HG03280 (cell line): Measurements from ENCODE around the gene HBQ1.
A peak's percentile ranks its signal among the peaks of the same experiment; 100 is the strongest.
"Not testable (repeated sequence)": the region's sequence is repeated elsewhere in the genome, so short reads cannot be mapped to it uniquely, and the experiment has no call there.

Experiments
- ATAC-seq: cut with Tn5 transposase; IDR thresholded peaks from one replicate; pipeline ENCODE4 v1.9.1; 2021; ENCODE audit warnings: mild to moderate bottlenecking, moderate library complexity; ENCODE audit not compliant: unreplicated experiment

HBQ1 gene

DNA sequence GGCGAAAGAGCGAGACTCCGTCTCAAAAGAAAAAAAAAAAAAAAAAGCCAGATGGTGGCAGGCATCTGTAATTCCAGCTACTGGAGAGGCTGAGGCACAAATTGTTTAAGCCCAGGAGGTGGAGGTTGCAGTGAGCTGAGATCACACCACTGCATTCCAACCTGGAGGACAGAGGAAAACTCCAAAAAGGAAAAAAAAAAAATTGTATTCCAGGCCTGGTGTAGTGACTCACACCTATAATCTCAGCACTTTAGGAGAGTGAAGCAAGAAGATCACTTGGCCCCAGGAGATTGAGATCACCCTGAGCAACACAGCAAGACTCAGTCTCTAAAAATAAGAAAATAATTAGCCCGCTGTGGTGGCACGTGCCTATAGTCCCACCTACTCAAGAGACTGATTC lies 20.1 kb downstream of the HBQ1 start:
- no peak for ATAC-seq

DNA sequence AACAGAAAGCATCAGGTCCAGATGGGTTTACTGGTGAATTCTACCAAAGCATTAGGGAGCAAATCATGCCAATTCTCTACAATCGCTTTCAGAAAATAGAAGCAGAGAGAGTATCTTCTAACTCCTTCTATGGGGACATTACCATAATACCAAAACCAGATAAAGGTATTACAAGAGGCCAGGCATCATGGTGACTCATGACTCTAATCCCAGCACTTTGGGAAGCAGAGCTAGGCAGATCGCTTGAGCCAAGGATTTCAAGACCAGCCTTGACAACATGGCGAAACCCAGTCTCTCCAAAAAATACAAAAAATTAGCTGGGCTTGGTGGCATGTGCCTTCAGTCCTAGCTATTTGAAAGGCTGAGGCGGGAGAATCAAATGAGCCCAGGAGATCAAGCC lies 23.0 kb downstream of the HBQ1 start:
- no peak for ATAC-seq

DNA sequence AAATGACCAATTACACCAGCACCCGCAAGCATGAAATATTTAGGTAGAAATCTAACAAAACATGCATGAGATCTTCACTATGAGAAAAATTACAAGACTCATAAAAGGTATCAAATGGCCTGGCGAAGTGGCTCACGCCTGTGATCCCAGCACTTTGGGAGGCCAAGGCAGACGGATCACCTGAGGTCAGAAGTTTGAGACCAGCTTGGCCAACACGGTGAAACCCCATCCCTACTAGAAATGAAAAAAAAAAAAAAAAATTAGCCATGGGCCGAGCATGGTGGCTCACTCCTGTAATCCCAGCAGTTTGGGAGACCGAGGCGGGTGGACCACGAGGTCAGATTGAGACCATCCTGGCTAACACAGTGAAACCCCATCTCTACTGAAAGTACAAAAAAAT lies 23.8 kb downstream of the HBQ1 start:
- not testable (repeated sequence) for ATAC-seq

DNA sequence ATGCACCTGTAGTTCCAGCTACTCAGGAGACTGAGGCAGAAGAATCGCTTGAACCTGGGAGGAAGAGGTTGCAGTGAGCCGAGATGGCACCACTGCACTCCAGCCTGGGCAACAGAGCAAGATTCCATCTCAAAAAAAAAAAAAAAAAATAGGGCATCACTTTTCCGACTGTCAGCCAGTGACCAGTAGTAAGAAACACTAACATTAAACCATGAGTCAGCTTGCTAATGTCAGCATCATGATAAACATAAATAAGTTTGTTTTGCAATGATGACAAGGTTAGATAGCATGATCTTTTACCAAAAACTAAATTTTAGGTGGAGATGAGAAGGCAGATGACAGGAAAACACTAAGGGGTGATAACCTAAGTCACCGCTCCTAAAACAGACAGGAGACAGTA lies 29.1 kb downstream of the HBQ1 start:
- not testable (repeated sequence) for ATAC-seq

DNA sequence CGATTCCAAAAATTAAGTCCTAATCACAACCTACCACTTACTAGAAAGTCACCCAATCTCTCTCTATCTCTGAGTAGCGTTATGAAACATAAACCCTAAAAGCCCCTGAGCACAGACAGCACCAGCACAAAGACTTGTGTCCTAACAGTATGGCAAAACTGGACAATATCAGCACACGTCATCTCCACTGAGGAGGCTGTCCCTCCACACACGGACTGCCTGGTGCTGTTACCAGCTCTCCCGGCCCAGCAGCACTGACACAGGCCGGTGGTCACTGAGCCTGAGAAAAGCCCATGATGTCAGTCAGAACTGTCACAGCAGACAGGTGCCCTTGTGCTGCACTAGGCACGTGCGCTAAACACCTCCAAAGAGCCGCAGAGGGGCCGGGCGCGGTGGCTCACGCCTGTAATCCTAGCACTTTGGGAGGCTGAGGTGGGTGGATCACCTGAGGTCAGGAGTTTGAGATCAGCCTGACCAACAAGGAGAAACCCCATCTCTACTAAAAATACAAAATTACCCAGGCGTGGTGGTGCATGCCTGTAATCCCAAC lies 31.4 kb downstream of the HBQ1 start:
- not testable (repeated sequence) for ATAC-seq

DNA sequence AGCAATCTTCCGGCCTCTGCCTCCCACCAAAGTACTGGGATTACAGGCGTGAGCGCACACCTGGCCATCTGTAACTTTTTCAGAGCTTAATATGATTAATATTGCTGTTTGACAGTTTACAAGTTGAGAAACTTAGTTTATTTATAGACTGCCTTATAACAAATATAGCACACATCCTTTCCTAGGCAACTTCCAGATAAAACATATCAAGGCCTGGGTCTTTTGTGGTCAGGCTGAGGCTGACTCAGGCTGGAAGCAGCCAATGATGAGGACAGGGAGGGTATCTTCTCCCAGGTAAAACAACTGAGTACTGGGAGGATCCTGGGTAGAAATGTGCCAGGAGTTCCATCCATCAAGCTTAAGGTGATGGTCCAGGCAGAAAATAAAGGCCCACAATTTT lies 32.7 kb downstream of the HBQ1 start:
- no peak for ATAC-seq

DNA sequence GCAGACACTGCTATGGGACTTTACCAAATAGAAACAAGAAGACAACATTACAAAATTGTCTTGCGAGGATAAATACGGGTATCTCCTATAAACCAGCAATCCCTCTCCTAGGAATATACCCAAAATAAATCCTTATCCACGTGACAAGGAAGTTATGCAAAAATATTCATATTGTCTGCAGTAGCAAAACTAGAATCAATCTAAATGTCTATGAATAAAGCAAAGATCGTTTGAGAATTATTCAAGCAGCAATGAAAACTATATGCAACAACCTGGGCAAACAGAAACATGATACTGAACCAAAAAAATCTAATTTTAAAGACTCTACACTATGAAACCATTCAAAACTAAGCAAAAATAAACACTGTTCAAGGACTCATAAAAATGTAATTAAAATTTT lies 39.8 kb downstream of the HBQ1 start:
- no peak for ATAC-seq

DNA sequence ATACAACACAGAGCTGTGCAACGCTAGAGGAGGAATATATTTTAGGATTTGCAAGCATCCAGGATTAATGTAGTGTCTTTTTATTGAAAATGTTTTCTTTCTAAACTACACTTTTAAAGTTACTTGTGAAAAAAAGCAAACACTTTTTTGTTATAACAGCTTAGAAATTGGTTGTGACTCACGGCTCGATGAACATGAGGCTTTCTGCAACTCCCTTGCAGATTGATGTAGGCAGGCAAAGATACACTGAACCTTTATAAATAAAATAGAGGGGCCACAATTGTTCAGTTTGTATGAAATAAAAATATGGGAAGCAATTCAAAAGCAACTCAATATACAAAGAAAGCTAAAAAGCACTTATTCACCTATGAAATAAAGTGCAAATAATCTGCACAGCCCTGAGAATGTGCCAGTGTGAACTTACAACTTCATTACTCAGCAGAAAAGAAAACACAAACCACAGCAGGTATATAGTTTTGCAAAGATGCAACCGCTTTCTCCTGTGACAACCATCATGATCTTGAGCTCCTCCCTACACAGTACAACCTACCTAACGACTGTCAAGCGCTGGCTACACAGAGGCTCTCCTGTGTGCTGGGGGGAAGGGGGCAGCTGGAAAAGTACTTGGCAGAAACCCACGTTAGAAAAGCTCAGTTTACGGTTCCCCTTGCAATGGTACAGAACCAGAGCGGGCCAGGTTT lies 48.0 kb downstream of the HBQ1 start:
- no peak for ATAC-seq

DNA sequence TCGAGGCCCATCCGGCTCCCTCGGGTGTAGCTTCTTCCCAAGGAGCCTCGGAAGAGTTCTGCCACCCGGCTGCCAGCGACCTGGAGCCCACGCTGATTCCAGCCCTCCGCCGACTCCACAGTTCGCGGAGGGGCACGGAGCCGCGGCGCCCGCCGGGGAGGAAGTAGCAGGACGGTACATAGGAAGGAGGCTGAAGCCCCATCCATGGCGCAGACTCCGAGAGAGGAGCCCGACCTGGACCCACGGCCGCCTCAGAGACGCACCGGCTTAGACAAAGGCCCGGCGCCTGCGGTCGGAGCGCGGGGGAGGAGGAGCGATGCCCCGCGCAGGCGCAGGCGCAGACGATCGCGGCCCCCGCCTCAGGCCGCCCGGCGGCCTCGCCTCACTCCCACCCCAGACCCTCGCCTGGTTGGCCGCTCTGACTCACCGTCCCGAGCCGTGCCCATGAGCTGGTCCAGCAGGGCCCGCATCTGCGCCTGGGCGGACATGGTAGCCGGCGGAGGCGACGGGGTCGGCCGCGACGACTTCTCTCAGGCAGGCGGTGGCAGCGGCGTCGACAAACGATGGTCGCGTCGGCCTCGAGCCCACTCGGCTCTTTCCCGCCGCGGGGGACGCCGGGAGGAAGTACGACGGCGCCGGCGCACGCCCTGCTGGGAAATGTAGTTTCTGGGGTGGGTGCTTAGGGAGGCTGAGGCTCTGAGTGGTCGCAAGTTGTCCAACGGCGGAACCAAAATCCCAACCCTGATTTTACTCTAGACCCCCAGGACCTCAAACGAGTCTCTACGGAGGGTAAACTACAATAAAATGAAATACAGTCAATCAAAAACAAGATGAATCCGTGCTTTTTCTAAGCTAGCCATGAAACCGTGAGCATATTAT lies 48.8 kb downstream of the HBQ1 start, which contains the start of gene LUC7L:
TSS of gene LUC7L (minus strand) at position 598 of the 879 bp plus-strand sequence. CDS start at position 488, 110 bp downstream.
- ATAC-seq, result peak; percentile 83

DNA sequence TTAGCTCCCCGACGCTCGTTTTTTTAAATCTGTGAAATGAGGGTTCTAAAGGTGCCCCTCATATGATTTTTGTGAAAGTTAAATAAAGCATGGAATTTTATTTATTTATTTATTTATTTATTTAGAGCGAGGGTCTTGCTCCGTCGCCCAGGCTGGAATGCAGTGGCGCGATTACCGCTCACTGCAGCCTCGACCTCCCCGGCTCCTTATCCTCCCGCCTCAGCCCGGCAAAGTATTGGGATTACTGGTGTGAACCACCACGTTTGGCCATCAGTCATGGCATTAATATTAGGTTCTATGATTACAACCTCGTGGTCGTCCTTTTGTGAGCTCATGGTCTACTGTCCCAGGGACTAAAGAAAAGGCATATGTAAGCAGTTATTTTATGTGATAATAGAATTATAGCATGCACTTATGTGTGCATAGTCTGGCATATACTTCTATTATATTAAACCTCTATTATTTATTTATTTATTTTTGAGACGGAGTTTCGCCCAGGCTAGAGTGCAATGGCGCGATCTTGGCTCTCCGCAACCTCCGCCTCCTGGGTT lies 49.5 kb downstream of the HBQ1 start:
- no peak for ATAC-seq

DNA sequence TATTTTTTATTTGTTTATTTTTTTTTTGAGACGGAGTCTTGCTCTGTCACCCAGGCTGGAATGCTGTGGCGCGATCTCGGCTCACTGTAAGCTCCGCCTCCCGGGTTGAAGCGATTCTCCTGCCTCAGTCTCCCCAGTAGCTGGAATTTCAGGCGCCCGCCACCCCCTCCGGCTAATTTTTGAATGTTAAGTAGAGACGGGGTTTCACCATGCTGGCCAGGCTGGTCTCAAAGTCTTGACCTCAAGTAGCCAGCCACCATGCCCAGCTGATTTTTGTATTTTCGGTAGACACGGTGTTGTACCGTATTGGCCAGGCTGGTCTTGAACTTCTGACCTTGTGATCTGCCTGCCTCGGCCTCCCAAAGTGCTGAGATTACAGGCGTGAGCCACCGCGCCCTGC lies 50.1 kb downstream of the HBQ1 start:
- ATAC-seq, result not testable (repeated sequence)
